ENCODE results near the gene CLEC4A.

- TF ChIP-seq MAX (IDR thresholded peaks at IDR 0.05) (no peak), SAP30 (IDR thresholded peaks at IDR 0.05; ENCODE audit: insufficient read depth, insufficient replicate concordance, low read length) (no peak), EP300 (IDR thresholded peaks at IDR 0.05; ENCODE audit: borderline replicate concordance in 1 of 2, low read depth in 2 of 2, low read length in 2 of 2) (no peak), TAF1 (IDR thresholded peaks at IDR 0.05; ENCODE audit: low read depth, low read length) (no peak), POLR2A (IDR thresholded peaks at IDR 0.05; ENCODE audit: control extremely low read depth in 1 of 2, low read depth in 2 of 2, low read length in 2 of 2) (no peak), EZH2 (IDR thresholded peaks at IDR 0.05; ENCODE audit: low read depth, low read length, severe bottlenecking) (no peak), SP1 (IDR thresholded peaks at IDR 0.05; ENCODE audit: low read depth, low read length) (no peak), POLR2AphosphoS5 (IDR thresholded peaks at IDR 0.05; ENCODE audit: low read depth, low read length) (no peak), SIN3A (conservative IDR thresholded peaks at IDR 0.05 in 1 of 2, IDR thresholded peaks at IDR 0.05 in 1 of 2; ENCODE audit: low read depth in 1 of 2, low read length in 2 of 2) (no peak)
- TF ChIP-seq, protein P1, sequence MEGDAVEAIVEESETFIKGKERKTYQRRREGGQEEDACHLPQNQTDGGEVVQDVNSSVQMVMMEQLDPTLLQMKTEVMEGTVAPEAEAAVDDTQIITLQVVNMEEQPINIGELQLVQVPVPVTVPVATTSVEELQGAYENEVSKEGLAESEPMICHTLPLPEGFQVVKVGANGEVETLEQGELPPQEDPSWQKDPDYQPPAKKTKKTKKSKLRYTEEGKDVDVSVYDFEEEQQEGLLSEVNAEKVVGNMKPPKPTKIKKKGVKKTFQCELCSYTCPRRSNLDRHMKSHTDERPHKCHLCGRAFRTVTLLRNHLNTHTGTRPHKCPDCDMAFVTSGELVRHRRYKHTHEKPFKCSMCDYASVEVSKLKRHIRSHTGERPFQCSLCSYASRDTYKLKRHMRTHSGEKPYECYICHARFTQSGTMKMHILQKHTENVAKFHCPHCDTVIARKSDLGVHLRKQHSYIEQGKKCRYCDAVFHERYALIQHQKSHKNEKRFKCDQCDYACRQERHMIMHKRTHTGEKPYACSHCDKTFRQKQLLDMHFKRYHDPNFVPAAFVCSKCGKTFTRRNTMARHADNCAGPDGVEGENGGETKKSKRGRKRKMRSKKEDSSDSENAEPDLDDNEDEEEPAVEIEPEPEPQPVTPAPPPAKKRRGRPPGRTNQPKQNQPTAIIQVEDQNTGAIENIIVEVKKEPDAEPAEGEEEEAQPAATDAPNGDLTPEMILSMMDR (IDR thresholded peaks at IDR 0.05; ENCODE audit: control extremely low read depth in 1 of 3, insufficient read depth in 1 of 3, low read depth in 1 of 3, low read length in 3 of 3), result no peak
These were observed at the start of gene CLEC4A for GRCh38 chr12:8123124-8123912.
